ENCODE results near the gene MGRN1. TPM values are rescaled to one million over a fixed set of nuclear protein-coding genes. Genes with fewer than 3 reads are reported as not detected.

The MGRN1 gene
- total RNA-seq, 1 donor from 2014 or later = 16.2 TPM

- no peaks in the 10 kb centered on the region for H3K9me3 ChIP-seq (ENCODE audit: control insufficient read depth in 3 of 3, low read length in 3 of 3)
- peaks cover 27 to 41% (median 36%) of the 10 kb centered on the region in 3 donors for H3K4me1 ChIP-seq (ENCODE audit: control insufficient read depth in 3 of 3, insufficient read depth in 3 of 3, low read length in 3 of 3)
- H3K27ac ChIP-seq (ENCODE audit: low read depth, low read length) = no peak overlapping the region
- no peaks in the 10 kb centered on the region for H3K27me3 ChIP-seq (ENCODE audit: control insufficient read depth in 3 of 3, insufficient read depth in 3 of 3, low read length in 3 of 3)
- H3K9ac ChIP-seq (ENCODE audit: low read depth in 1 of 3, low read length in 3 of 3) = no peak overlapping the region
- H3K36me3 ChIP-seq (ENCODE audit: control insufficient read depth in 3 of 3, insufficient read depth in 3 of 3, low read length in 3 of 3) = peaks cover 19 to 21% (median 20%) of the 10 kb centered on the region in 3 donors
- no peak overlapping the region for H3K4me3 ChIP-seq (ENCODE audit: low read length in 3 of 3)
These were observed 66.5 kb downstream of the MGRN1 start for GRCh38 chr16:4690946-4691665.

GRCh38 chr16:4691666-4692412 lies 67.2 kb downstream of the MGRN1 start:
- peaks cover 15 to 26% (median 18%) of the 10 kb centered on the region in 3 donors for H3K36me3 ChIP-seq (ENCODE audit: control insufficient read depth in 3 of 3, insufficient read depth in 3 of 3, low read length in 3 of 3)
- peaks cover 28 to 43% (median 36%) of the 10 kb centered on the region in 3 donors for H3K4me1 ChIP-seq (ENCODE audit: control insufficient read depth in 3 of 3, insufficient read depth in 3 of 3, low read length in 3 of 3)
- peak overlapping the region in 1 of 3 donors; percentile 79 for H3K9ac ChIP-seq (ENCODE audit: low read depth in 1 of 3, low read length in 3 of 3)
- no peaks in the 10 kb centered on the region for H3K27me3 ChIP-seq (ENCODE audit: control insufficient read depth in 3 of 3, insufficient read depth in 3 of 3, low read length in 3 of 3)
- no peak overlapping the region for H3K27ac ChIP-seq (ENCODE audit: low read depth, low read length)
- H3K9me3 ChIP-seq (ENCODE audit: control insufficient read depth in 3 of 3, low read length in 3 of 3) = no peaks in the 10 kb centered on the region
- no peak overlapping the region for H3K4me3 ChIP-seq (ENCODE audit: low read length in 3 of 3)

GRCh38 chr16:4692460-4693295 lies 68.1 kb downstream of the MGRN1 start:
- Histone ChIP-seq H3K9ac (ENCODE audit: low read depth in 1 of 3, low read length in 3 of 3) (peak overlapping the region in 2 of 3 donors; percentile 56 to 79), H3K27me3 (ENCODE audit: control insufficient read depth in 3 of 3, insufficient read depth in 3 of 3, low read length in 3 of 3) (no peaks in the 10 kb centered on the region), H3K4me3 (ENCODE audit: low read length in 3 of 3) (peak overlapping the region; percentile 74 to 93 (median 82)), H3K27ac (ENCODE audit: low read depth, low read length) (no peak overlapping the region), H3K36me3 (ENCODE audit: control insufficient read depth in 3 of 3, insufficient read depth in 3 of 3, low read length in 3 of 3) (peaks cover 19 to 33% (median 21%) of the 10 kb centered on the region in 3 donors), H3K9me3 (ENCODE audit: control insufficient read depth in 3 of 3, low read length in 3 of 3) (no peaks in the 10 kb centered on the region), H3K4me1 (ENCODE audit: control insufficient read depth in 3 of 3, insufficient read depth in 3 of 3, low read length in 3 of 3) (peaks cover 25 to 39% (median 33%) of the 10 kb centered on the region in 3 donors)

GRCh38 chr16:4693296-4693955 lies 68.8 kb downstream of the MGRN1 start, which contains the start of gene NUDT16L1:
Gene NUDT16L1 (plus strand): TSS chr16:4693562. CDS start chr16:4693727, 165 bp downstream.
- H3K27ac ChIP-seq (ENCODE audit: low read depth, low read length) = peak within 1 kb of the TSS; percentile 75
- H3K27me3 ChIP-seq (ENCODE audit: control insufficient read depth in 3 of 3, insufficient read depth in 3 of 3, low read length in 3 of 3) = no peaks in the 10 kb centered on the region
- peaks cover 18 to 32% (median 26%) of the 10 kb centered on the region in 3 donors for H3K4me1 ChIP-seq (ENCODE audit: control insufficient read depth in 3 of 3, insufficient read depth in 3 of 3, low read length in 3 of 3)
- peaks cover 23 to 33% (median 26%) of the 10 kb centered on the region in 3 donors for H3K36me3 ChIP-seq (ENCODE audit: control insufficient read depth in 3 of 3, insufficient read depth in 3 of 3, low read length in 3 of 3)
- H3K9me3 ChIP-seq (ENCODE audit: control insufficient read depth in 3 of 3, low read length in 3 of 3) = no peaks in the 10 kb centered on the region
- H3K9ac ChIP-seq (ENCODE audit: low read depth in 1 of 3, low read length in 3 of 3) = peak within 1 kb of the TSS; percentile 78 to 92 (median 82)
- H3K4me3 ChIP-seq (ENCODE audit: low read length in 3 of 3) = peak within 1 kb of the TSS; percentile 74 to 93 (median 90)

DNA sequence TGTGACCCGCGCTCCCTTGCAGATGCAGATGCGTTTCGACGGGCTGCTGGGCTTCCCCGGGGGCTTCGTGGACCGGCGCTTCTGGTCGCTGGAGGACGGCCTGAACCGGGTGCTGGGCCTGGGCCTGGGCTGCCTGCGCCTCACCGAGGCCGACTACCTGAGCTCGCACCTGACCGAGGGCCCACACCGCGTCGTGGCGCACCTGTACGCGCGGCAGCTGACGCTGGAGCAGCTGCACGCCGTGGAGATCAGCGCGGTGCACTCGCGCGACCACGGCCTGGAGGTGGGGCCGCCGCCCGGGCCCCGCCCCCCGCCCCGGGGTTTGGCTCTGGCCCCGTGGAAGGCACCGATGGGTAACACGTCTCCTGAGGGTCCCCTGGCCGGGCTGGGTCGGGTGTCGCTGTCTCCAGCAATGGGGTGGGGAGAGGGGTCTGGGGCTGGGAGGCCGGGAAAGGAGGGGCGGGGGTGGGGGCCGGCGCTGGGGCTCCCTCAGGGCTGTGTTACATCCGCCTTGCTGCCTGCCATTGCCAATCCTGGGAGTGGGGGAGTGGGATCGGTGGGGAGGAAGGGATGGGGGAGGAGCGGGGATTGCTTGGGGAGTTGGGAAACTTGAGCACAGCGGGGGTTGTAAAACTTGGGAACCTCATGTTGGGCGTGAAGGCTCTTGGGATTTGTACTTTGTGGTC lies 69.5 kb downstream of the MGRN1 start:
- peak overlapping the region; percentile 78 to 92 (median 82) for H3K9ac ChIP-seq (ENCODE audit: low read depth in 1 of 3, low read length in 3 of 3)
- no peaks in the 10 kb centered on the region for H3K27me3 ChIP-seq (ENCODE audit: control insufficient read depth in 3 of 3, insufficient read depth in 3 of 3, low read length in 3 of 3)
- H3K36me3 ChIP-seq (ENCODE audit: control insufficient read depth in 3 of 3, insufficient read depth in 3 of 3, low read length in 3 of 3) = peaks cover 26 to 39% (median 31%) of the 10 kb centered on the region in 3 donors
- peak overlapping the region; percentile 70 to 93 (median 90) for H3K4me3 ChIP-seq (ENCODE audit: low read length in 3 of 3)
- H3K4me1 ChIP-seq (ENCODE audit: control insufficient read depth in 3 of 3, insufficient read depth in 3 of 3, low read length in 3 of 3) = peaks cover 15 to 29% (median 24%) of the 10 kb centered on the region in 3 donors
- H3K27ac ChIP-seq (ENCODE audit: low read depth, low read length) = peak overlapping the region; percentile 75
- no peaks in the 10 kb centered on the region for H3K9me3 ChIP-seq (ENCODE audit: control insufficient read depth in 3 of 3, low read length in 3 of 3)

DNA sequence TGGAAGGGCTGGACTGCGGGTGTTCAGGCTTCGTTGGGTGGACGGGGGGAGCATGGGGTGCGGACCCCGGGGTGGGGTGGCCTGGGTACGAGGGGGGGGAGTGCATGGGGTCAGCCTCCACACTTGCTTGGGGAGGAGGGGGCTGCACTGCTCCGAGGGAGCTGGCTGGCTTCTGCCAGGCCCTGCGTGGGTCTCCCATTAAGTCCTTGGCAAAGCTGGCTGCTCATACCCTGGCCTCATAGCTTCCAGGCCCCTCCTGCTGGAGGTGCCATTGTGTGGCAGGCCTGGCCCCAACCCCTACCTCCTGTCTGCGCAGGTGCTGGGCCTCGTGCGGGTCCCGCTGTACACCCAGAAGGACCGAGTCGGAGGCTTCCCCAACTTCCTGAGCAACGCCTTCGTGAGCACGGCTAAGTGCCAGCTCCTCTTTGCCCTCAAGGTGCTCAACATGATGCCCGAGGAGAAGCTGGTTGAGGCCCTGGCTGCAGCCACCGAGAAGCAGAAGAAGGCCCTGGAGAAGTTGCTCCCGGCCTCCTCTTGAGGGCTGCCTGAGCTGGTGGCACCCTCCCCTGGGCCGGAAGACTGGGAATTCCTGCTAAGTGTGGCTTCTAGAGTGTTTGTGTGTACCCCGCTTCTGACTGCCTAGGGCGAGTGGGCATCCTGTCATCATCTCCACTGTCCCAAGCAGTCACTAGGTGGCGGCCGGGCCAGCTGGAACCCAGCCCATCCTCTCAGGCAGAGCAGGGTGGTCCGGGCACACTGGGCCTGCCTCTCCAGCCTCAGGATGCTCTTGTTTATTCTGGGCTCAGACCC lies 70.2 kb downstream of the MGRN1 start:
- H3K27me3 ChIP-seq (ENCODE audit: control insufficient read depth in 3 of 3, insufficient read depth in 3 of 3, low read length in 3 of 3) = no peaks in the 10 kb centered on the region
- peaks cover 15 to 29% (median 24%) of the 10 kb centered on the region in 3 donors for H3K4me1 ChIP-seq (ENCODE audit: control insufficient read depth in 3 of 3, insufficient read depth in 3 of 3, low read length in 3 of 3)
- H3K4me3 ChIP-seq (ENCODE audit: low read length in 3 of 3) = peak overlapping the region in 2 of 3 donors; percentile 14 to 93
- H3K9me3 ChIP-seq (ENCODE audit: control insufficient read depth in 3 of 3, low read length in 3 of 3) = no peaks in the 10 kb centered on the region
- H3K27ac ChIP-seq (ENCODE audit: low read depth, low read length) = peak overlapping the region; percentile 7
- peaks cover 29 to 45% (median 38%) of the 10 kb centered on the region in 3 donors for H3K36me3 ChIP-seq (ENCODE audit: control insufficient read depth in 3 of 3, insufficient read depth in 3 of 3, low read length in 3 of 3)
- H3K9ac ChIP-seq (ENCODE audit: low read depth in 1 of 3, low read length in 3 of 3) = peak overlapping the region in 2 of 3 donors; percentile 4 to 33

DNA sequence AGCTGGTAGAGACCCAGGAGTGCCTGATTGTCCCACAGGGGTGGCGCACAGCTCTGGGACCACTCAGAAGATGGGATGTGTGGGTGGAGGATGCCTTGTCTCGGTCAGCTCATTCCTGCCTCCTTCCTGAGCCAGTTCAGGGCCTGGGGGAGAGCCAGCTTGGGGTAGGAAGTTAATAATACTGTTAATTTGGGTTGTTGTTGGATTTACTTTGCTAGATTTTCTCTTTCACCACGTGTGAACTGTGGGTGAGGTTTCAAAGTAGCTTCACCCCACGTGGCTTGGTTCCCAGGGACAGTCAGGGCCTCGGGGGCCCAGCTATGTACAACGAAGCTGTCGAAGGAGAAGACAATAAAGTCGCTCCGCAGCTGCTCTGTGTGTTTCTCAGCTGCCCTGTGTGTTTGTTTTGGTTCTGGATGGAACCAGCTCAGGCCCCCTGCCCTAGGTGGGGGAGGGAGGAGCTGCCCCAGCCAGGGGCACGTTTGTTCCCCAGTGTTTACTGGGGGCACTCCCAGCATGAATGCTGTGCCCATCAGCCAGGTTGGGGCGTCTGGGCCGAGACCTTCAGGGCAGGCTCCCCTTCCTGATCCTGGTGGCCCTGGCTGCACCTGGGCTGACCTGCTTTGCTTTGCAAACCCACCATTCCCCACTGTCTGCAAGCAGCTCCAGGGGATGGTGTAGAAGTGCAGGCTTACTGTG lies 71.0 kb downstream of the MGRN1 start:
- Histone ChIP-seq H3K4me3 (ENCODE audit: low read length in 3 of 3) (no peak overlapping the region), H3K27me3 (ENCODE audit: control insufficient read depth in 3 of 3, insufficient read depth in 3 of 3, low read length in 3 of 3) (no peaks in the 10 kb centered on the region), H3K36me3 (ENCODE audit: control insufficient read depth in 3 of 3, insufficient read depth in 3 of 3, low read length in 3 of 3) (peaks cover 35 to 47% (median 41%) of the 10 kb centered on the region in 3 donors), H3K4me1 (ENCODE audit: control insufficient read depth in 3 of 3, insufficient read depth in 3 of 3, low read length in 3 of 3) (peaks cover 15 to 29% (median 20%) of the 10 kb centered on the region in 3 donors), H3K9me3 (ENCODE audit: control insufficient read depth in 3 of 3, low read length in 3 of 3) (no peaks in the 10 kb centered on the region), H3K27ac (ENCODE audit: low read depth, low read length) (no peak overlapping the region), H3K9ac (ENCODE audit: low read depth in 1 of 3, low read length in 3 of 3) (peak overlapping the region in 1 of 3 donors; percentile 8)

Measured in skeletal muscle tissue (tissue), 4 donors.